ENCODE data around the gene SYNGR4. TPM values are rescaled to one million over a fixed set of nuclear protein-coding genes. Genes with fewer than 3 reads are reported as not detected.
"Not testable (repeated sequence)": the region's sequence is repeated elsewhere in the genome, so short reads cannot be mapped to it uniquely, and the experiment has no call there.

SYNGR4 gene
- total RNA-seq, 2 donors from 2014 or later = 0.25 to 0.34 TPM

GRCh38 chr19:48370955-48371354 is 6.8 kb downstream of the SYNGR4 start:
- DNase-seq (no peak), ATAC-seq (replicated peaks in 1 of 2) (no peak)
- Mint-ChIP-seq H3K9me3 (no peaks in the 10 kb centered on the region), H3K36me3 (ENCODE audit: insufficient read depth in 2 of 2) (no peaks in the 10 kb centered on the region), H3K4me3 (no peak overlapping the region), H3K27ac (no peak overlapping the region), H3K4me1 (ENCODE audit: low read depth) (no peaks in the 10 kb centered on the region), H3K27me3 (ENCODE audit: low read depth) (no peaks in the 10 kb centered on the region)

GRCh38 chr19:48371367-48371766 is 7.2 kb downstream of the SYNGR4 start:
- DNase-seq (no peak), ATAC-seq (replicated peaks in 1 of 2) (no peak)
- H3K4me3 Mint-ChIP-seq = no peak overlapping the region
- no peaks in the 10 kb centered on the region for H3K9me3 Mint-ChIP-seq
- H3K4me1 Mint-ChIP-seq (ENCODE audit: low read depth) = no peaks in the 10 kb centered on the region
- H3K27ac Mint-ChIP-seq = no peak overlapping the region
- no peaks in the 10 kb centered on the region for H3K36me3 Mint-ChIP-seq (ENCODE audit: insufficient read depth in 2 of 2)
- H3K27me3 Mint-ChIP-seq (ENCODE audit: low read depth) = no peaks in the 10 kb centered on the region

- H3K36me3 Mint-ChIP-seq (ENCODE audit: insufficient read depth in 2 of 2); H3K4me1 Mint-ChIP-seq (ENCODE audit: low read depth); H3K9me3 Mint-ChIP-seq; H3K27me3 Mint-ChIP-seq (ENCODE audit: low read depth); DNase-seq; H3K4me3 Mint-ChIP-seq; H3K27ac Mint-ChIP-seq; ATAC-seq (replicated peaks in 1 of 2): not testable (repeated sequence)
These were observed 7.6 kb downstream of the SYNGR4 start for GRCh38 chr19:48371771-48372170.

GRCh38 chr19:48372904-48373303 is 8.7 kb downstream of the SYNGR4 start:
- Mint-ChIP-seq H3K27ac (no peak overlapping the region), H3K9me3 (no peaks in the 10 kb centered on the region), H3K4me1 (ENCODE audit: low read depth) (no peaks in the 10 kb centered on the region), H3K36me3 (ENCODE audit: insufficient read depth in 2 of 2) (no peaks in the 10 kb centered on the region), H3K27me3 (ENCODE audit: low read depth) (no peaks in the 10 kb centered on the region), H3K4me3 (no peak overlapping the region)
- no peak for ATAC-seq (replicated peaks in 1 of 2)
- no peak for DNase-seq

GRCh38 chr19:48373567-48373966 is 9.4 kb downstream of the SYNGR4 start:
- Mint-ChIP-seq H3K4me3 (no peak overlapping the region), H3K27me3 (ENCODE audit: low read depth) (no peaks in the 10 kb centered on the region)

GRCh38 chr19:48378194-48378570 is 14.0 kb downstream of the SYNGR4 start:
- H3K4me3 Mint-ChIP-seq = no peak overlapping the region
- H3K27me3 Mint-ChIP-seq (ENCODE audit: low read depth) = no peaks in the 10 kb centered on the region
- no peaks in the 10 kb centered on the region for H3K9me3 Mint-ChIP-seq

More at GRCh38 chr19:48373567-48373966, 9.4 kb downstream of the SYNGR4 start:
- DNase-seq (no peak), ATAC-seq (replicated peaks in 1 of 2) (no peak)
- Mint-ChIP-seq H3K36me3 (ENCODE audit: insufficient read depth in 2 of 2) (no peaks in the 10 kb centered on the region), H3K27ac (no peak overlapping the region), H3K9me3 (no peaks in the 10 kb centered on the region), H3K4me1 (ENCODE audit: low read depth) (no peaks in the 10 kb centered on the region)

GRCh38 chr19:48379058-48379457 is 14.9 kb downstream of the SYNGR4 start:
- H3K27ac Mint-ChIP-seq = no peak overlapping the region
- peaks cover 0 to 4% of the 10 kb centered on the region in 2 donors for H3K36me3 Mint-ChIP-seq (ENCODE audit: insufficient read depth in 2 of 2)
- no peaks in the 10 kb centered on the region for H3K27me3 Mint-ChIP-seq (ENCODE audit: low read depth)
- no peaks in the 10 kb centered on the region for H3K9me3 Mint-ChIP-seq
- DNase-seq = no peak
- no peak for ATAC-seq (replicated peaks in 1 of 2)
- H3K4me3 Mint-ChIP-seq = no peak overlapping the region
- H3K4me1 Mint-ChIP-seq (ENCODE audit: low read depth) = no peaks in the 10 kb centered on the region

More at GRCh38 chr19:48378194-48378570, 14.0 kb downstream of the SYNGR4 start:
- no peak for DNase-seq
- no peak for ATAC-seq (replicated peaks in 1 of 2)
- no peak overlapping the region for H3K27ac Mint-ChIP-seq
- H3K4me1 Mint-ChIP-seq (ENCODE audit: low read depth) = no peaks in the 10 kb centered on the region
- peaks cover 0 to 4% of the 10 kb centered on the region in 2 donors for H3K36me3 Mint-ChIP-seq (ENCODE audit: insufficient read depth in 2 of 2)

GRCh38 chr19:48381178-48381950 is 17.2 kb downstream of the SYNGR4 start:
- Mint-ChIP-seq H3K9me3 (no peaks in the 10 kb centered on the region), H3K27me3 (ENCODE audit: low read depth) (no peaks in the 10 kb centered on the region), H3K27ac (no peak overlapping the region), H3K4me1 (ENCODE audit: low read depth) (no peaks in the 10 kb centered on the region), H3K4me3 (no peak overlapping the region), H3K36me3 (ENCODE audit: insufficient read depth in 2 of 2) (peaks cover 0 to 8% of the 10 kb centered on the region in 2 donors)
- DNase-seq (no peak), ATAC-seq (replicated peaks in 1 of 2) (no peak)

- DNase-seq (no peak), ATAC-seq (replicated peaks in 1 of 2) (no peak)
- no peaks in the 10 kb centered on the region for H3K4me1 Mint-ChIP-seq (ENCODE audit: low read depth)
- H3K36me3 Mint-ChIP-seq (ENCODE audit: insufficient read depth in 2 of 2) = peaks cover 1 to 8% of the 10 kb centered on the region in 2 donors
- H3K27me3 Mint-ChIP-seq (ENCODE audit: low read depth) = no peaks in the 10 kb centered on the region
- no peak overlapping the region for H3K4me3 Mint-ChIP-seq
- H3K27ac Mint-ChIP-seq = no peak overlapping the region
- H3K9me3 Mint-ChIP-seq = no peaks in the 10 kb centered on the region
These were observed 18.1 kb downstream of the SYNGR4 start for GRCh38 chr19:48382286-48382685.

- Mint-ChIP-seq H3K27ac (no peak overlapping the region), H3K4me3 (no peak overlapping the region), H3K36me3 (ENCODE audit: insufficient read depth in 2 of 2) (peaks cover 5 to 17% of the 10 kb centered on the region in 2 donors), H3K4me1 (ENCODE audit: low read depth) (peaks cover 12% of the 10 kb centered on the region), H3K9me3 (no peaks in the 10 kb centered on the region), H3K27me3 (ENCODE audit: low read depth) (no peaks in the 10 kb centered on the region)
- DNase-seq (no peak), ATAC-seq (replicated peaks in 1 of 2) (no peak)
These were observed 21.4 kb downstream of the SYNGR4 start for GRCh38 chr19:48385461-48386087.

GRCh38 chr19:48386981-48387380 is 22.8 kb downstream of the SYNGR4 start:
- peaks cover 5% of the 10 kb centered on the region for H3K27me3 Mint-ChIP-seq (ENCODE audit: low read depth)
- ATAC-seq (replicated peaks in 1 of 2) (no peak), DNase-seq (no peak)
- H3K36me3 Mint-ChIP-seq (ENCODE audit: insufficient read depth in 2 of 2) = peaks cover 5 to 15% of the 10 kb centered on the region in 2 donors
- H3K4me3 Mint-ChIP-seq = no peak overlapping the region
- H3K27ac Mint-ChIP-seq = no peak overlapping the region
- no peaks in the 10 kb centered on the region for H3K9me3 Mint-ChIP-seq
- H3K4me1 Mint-ChIP-seq (ENCODE audit: low read depth) = peaks cover 16% of the 10 kb centered on the region

- H3K4me3 Mint-ChIP-seq = peak overlapping the region; percentile 91 to 98
- peaks cover 32% of the 10 kb centered on the region for H3K27me3 Mint-ChIP-seq (ENCODE audit: low read depth)
- H3K9me3 Mint-ChIP-seq = no peaks in the 10 kb centered on the region
- H3K4me1 Mint-ChIP-seq (ENCODE audit: low read depth) = peaks cover 30% of the 10 kb centered on the region
- H3K27ac Mint-ChIP-seq = peak overlapping the region; percentile 93
- DNase-seq = peak; percentile 69
- H3K36me3 Mint-ChIP-seq (ENCODE audit: insufficient read depth in 2 of 2) = peaks cover 5 to 9% of the 10 kb centered on the region in 2 donors
- peak; percentile 64 to 67 for ATAC-seq (replicated peaks in 1 of 2)
These were observed 26.3 kb downstream of the SYNGR4 start for GRCh38 chr19:48390188-48391099.
